Hepatocyte (in vitro differentiated cells): ENCODE data around the gene HBA1.

Experiments
- CTCF ChIP-seq: fragments of 200-600 bp; sonication (generic); IDR thresholded peaks from 2 replicates; pipeline ENCODE4 v1.5.1; 2016; ENCODE audit warnings: antibody characterized with exemption, mild to moderate bottlenecking; ENCODE audit not compliant: poor library complexity
- EZH2 ChIP-seq: fragments of 200-600 bp; sonication (generic); IDR thresholded peaks from 2 replicates; pipeline ENCODE4 v1.6.1; 2016; ENCODE audit warnings: antibody characterized with exemption, mild to moderate bottlenecking, borderline replicate concordance

GRCh38 chr16:192686-193085, 16.2 kb downstream of the HBA1 start:
- no peak for TF ChIP-seq CTCF
- no peak for TF ChIP-seq EZH2
